ENCODE results near the gene DSTN. TPM values are rescaled to one million over a fixed set of nuclear protein-coding genes. Genes with fewer than 3 reads are reported as not detected.

DSTN gene
- total RNA-seq, 1 donor from 2014 or later: 96.2 TPM

GRCh38 chr20:17543531-17544131 lies 26.2 kb upstream of the DSTN start:
- ATAC-seq: peak; percentile 25
- no peak for DNase-seq (ENCODE audit: low spot score)

GRCh38 chr20:17545127-17545526 lies 24.7 kb upstream of the DSTN start:
- DNase-seq (ENCODE audit: low spot score) (no peak), ATAC-seq (no peak)

GRCh38 chr20:17549131-17549530 lies 20.7 kb upstream of the DSTN start:
- ATAC-seq: no peak

GRCh38 chr20:17555106-17555505 lies 14.8 kb upstream of the DSTN start:
- ATAC-seq: no peak
- no peak for DNase-seq (ENCODE audit: low spot score)

More at GRCh38 chr20:17549131-17549530, 20.7 kb upstream of the DSTN start:
- no peak for DNase-seq (ENCODE audit: low spot score)

GRCh38 chr20:17556837-17557674 lies 12.8 kb upstream of the DSTN start:
- DNase-seq (ENCODE audit: low spot score) (peak; percentile 94), ATAC-seq (peak; percentile 100)

GRCh38 chr20:17557675-17558006 lies 12.2 kb upstream of the DSTN start:
- DNase-seq (ENCODE audit: low spot score): no peak
- ATAC-seq: no peak

GRCh38 chr20:17558154-17558940 lies 11.5 kb upstream of the DSTN start:
- ATAC-seq: peak; percentile 15
- no peak for DNase-seq (ENCODE audit: low spot score)

GRCh38 chr20:17558941-17559304 lies 11.0 kb upstream of the DSTN start:
- DNase-seq (ENCODE audit: low spot score) (no peak), ATAC-seq (no peak)

- ATAC-seq (no peak), DNase-seq (ENCODE audit: low spot score) (no peak)
These were observed 10.5 kb upstream of the DSTN start for GRCh38 chr20:17559338-17559737.

GRCh38 chr20:17560344-17561074 lies 9.4 kb upstream of the DSTN start:
- DNase-seq (ENCODE audit: low spot score) (no peak), ATAC-seq (no peak)

- ATAC-seq (no peak), DNase-seq (ENCODE audit: low spot score) (no peak)
These were observed 7.0 kb upstream of the DSTN start for GRCh38 chr20:17562804-17563305.

- ATAC-seq: no peak
These were observed 4.6 kb upstream of the DSTN start for GRCh38 chr20:17565169-17565845.

GRCh38 chr20:17566345-17566744 lies 3.5 kb upstream of the DSTN start:
- no peak for ATAC-seq
- DNase-seq (ENCODE audit: low spot score): no peak

More at GRCh38 chr20:17565169-17565845, 4.6 kb upstream of the DSTN start:
- no peak for DNase-seq (ENCODE audit: low spot score)

- DNase-seq (ENCODE audit: low spot score): no peak
- ATAC-seq: no peak
These were observed 1.7 kb upstream of the DSTN start for GRCh38 chr20:17568045-17568788.

- ATAC-seq: peak; percentile 52
- peak; percentile 68 for DNase-seq (ENCODE audit: low spot score)
These were observed 828 bp upstream of the DSTN start for GRCh38 chr20:17568972-17569521.

- DNase-seq (ENCODE audit: low spot score) (peak; percentile 61), ATAC-seq (peak; percentile 60)
These were observed 675 bp downstream of the DSTN start for GRCh38 chr20:17570347-17571152.

- ATAC-seq (no peak), DNase-seq (ENCODE audit: low spot score) (no peak)
These were observed 1.3 kb downstream of the DSTN start for GRCh38 chr20:17571153-17571527.

- no peak for ATAC-seq
- DNase-seq (ENCODE audit: low spot score): no peak
These were observed 2.3 kb downstream of the DSTN start for GRCh38 chr20:17572034-17572638.

Data from left lobe of liver (tissue), 2 donors.